ENCODE data around the gene KLHL22.
A peak's percentile ranks its signal among the peaks of the same experiment; 100 is the strongest.

The KLHL22 gene

DNA sequence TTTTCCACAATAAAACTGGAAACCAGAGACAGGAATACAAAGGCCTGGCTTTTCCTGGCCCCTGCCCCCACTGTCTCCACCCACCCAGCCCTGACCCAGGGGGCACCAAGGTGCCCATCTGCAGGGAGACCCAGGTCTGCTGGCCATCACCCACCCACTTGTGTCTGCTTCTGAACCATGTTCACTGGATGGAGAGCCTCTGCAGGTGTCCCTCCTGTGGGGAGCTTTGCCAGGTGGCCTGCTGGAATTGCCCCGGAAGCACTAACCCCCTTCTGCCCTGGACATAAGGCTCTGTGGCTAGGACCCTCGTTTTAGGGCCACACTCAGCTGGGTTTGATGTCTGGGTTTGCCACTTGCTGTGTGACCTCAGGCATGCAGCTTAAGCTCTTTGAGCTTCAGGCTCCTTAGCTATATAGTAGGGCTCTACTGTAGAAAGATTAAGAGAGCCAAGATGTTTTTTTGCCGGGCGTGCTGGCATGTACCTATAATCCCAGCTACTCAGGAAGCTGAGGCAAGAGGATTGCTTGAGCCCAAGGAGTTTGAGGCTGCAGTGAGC is 61.8 kb downstream of the KLHL22 start:
- DNase-seq (ENCODE audit: low read depth in 2 of 2) = no peak

- no peak for DNase-seq (ENCODE audit: low read depth in 2 of 2)
Measured at GRCh38 chr22:20433191-20433590, 62.4 kb downstream of the KLHL22 start.

DNA sequence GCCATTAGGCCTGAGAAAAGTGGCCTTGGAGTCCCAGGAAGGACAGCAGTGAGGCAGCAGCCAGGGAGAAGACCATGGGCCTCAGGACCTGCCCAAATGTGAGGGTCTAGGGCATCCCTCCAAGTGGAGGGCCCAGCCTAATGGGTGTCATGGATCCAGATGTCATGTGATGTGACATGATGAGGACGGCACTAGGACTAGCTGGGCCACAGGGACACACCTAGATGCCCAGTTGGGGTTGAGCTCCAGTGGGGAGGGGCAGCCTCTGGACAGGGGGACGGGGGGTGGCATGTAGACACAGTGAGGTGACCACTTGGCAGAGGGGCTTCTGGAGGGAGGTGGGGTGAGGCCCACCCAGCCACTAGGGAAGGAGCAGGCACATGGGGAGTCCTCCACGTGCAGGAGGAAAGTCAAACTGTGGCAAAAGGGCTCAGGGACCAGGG is 63.3 kb downstream of the KLHL22 start:
- DNase-seq (ENCODE audit: low read depth in 2 of 2) = no peak

DNA sequence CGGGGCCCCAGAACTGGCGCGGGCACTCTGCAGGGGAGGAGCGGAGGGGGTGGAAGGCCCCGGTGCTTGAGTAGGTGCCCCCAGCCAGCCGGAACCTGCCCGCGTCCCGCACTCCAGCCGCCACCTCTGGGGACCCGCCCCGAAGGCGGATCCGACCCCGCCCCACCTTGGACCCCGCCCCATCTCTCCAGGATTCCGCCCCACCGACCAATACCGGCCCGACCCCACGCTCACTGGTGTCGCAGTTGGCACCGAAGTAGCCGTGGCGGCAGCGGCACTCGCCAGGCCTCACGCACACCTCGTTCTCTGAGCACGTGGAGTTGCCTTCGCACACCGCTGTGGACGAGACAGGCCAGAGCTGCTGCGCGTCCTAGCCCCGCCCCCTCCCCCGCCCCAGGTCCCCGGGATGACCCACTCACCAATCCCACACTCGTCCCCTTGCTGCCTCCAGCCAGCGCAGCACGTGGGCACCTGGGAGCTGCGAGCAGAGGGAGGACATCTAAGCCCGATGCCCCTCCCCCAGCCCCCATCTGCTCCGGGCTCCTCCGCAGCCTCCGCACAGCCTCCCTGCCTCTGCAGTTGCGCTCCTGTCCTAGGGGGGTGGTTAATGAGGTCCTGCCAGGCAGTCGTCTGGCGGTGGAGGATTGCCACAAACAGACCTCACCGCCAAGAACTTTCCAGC is 63.9 kb downstream of the KLHL22 start:
- DNase-seq (ENCODE audit: low read depth in 2 of 2) = no peak

GRCh38 chr22:20430720-20431510 is 64.7 kb downstream of the KLHL22 start:
- no peak for DNase-seq (ENCODE audit: low read depth in 2 of 2)

DNA sequence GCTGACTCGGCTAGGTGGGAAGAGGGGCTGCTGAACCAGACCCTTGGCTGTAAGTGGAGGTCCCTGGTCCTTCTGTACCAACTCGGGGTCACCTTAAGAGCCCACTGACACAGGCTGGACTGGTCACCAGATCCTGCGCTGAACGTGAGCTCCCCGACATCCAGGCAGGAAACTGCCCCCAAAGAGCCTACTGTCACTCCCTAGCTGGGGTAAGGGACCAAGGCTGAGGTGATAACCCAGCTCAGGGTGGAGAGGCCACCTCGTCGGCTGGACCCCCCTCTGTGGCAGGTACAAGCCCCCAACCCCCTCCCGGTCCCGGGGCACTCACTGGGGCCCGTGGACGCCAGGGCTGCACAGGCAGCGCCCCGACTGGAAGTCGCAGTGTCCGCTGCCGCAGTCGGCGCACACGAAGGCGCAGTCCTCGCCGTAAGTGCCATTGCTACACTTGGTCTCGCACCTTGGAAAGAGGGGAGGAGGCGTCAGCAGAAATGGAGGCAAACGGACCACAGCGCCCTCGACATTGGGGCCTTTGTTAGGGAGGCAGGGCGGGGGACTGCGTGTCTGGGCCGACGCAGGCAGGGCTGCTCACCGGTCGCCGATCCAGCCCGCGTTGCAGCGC is 65.4 kb downstream of the KLHL22 start:
- no peak for DNase-seq (ENCODE audit: low read depth in 2 of 2)

DNA sequence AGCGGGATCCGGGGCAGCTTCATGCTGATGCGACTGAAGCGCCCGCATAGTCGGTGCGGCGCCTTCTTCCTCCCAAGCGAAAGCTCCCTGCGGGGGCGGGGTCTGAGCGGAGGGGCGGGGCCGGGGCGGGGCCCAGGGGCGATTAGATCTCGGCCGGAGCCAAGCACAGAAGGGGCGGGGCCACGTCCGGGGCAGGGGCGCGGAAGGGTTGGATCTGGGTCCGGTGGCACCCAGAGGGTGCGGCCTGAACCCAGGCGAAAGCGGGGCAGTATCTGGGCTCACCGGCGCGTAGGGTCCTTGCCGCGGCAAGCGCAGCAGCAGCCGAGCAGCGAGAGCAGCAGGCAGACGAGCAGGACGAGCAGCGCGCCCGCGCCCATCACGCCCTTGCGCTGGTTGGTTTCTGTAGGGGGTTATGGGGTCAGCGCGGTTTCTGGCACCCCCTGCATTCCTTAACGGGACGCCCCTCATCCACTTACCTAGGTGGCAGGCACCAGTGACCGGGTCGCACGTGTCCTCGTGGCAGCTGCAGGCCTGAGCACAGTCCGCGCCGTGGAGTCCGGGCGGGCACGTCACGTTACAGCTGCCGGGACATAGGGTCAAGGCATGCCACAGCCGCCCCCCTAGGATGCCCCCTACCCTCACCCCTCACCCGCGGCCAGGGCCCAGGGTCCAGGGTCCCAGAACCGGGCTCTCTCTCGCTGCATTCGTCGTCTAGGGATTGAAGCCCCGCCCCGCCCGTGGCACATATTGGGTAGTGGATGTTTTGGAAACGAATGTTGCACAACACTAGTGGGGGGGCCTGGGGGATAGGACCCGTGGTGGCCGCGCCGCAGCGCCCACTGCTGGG is 66.1 kb downstream of the KLHL22 start:
- DNase-seq (ENCODE audit: low read depth in 2 of 2) = no peak

DNA sequence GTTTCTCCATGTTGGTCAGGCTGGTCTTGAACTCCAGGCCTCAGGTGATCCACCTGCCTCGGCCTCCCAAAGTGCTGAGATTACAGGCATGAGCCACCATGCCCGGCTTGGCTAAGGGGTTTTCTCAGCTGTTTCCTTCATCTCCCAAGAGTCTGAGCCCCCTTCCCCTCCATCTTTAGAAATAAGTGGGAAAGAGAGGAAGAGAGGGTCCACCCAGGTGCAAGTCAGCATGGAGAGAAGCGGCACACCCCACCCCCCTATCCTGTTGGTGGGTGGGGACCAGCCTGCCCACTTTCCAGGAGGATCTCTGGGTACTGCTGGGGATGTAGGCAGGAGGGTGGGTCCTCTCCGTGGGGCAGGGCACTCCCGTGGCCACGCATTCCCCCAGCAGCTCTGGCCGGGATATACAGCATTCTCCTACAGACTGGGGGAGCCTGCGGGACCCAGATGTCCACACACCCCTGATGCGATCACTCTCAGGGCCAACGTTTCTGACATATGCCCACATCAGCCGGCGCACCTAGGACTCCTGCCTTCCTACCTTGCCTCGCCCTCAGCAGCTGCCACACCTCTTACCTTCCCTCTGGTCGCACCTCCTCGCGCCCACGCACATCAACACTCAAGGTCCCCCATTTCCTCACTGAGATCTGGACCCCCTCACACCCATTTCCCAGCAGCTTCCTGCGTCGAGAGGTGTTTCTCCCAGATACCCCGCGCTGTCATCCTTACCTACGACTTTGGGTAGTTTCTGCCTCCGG is 66.9 kb downstream of the KLHL22 start:
- DNase-seq (ENCODE audit: low read depth in 2 of 2) = no peak

- DNase-seq (ENCODE audit: low read depth in 2 of 2) = no peak
Measured at GRCh38 chr22:20427945-20428417, 67.6 kb downstream of the KLHL22 start.

GRCh38 chr22:20427104-20427944 is 68.3 kb downstream of the KLHL22 start:
- no peak for DNase-seq (ENCODE audit: low read depth in 2 of 2)

- no peak for DNase-seq (ENCODE audit: low read depth in 2 of 2)
Measured at GRCh38 chr22:20426259-20426615, 69.4 kb downstream of the KLHL22 start.

DNA sequence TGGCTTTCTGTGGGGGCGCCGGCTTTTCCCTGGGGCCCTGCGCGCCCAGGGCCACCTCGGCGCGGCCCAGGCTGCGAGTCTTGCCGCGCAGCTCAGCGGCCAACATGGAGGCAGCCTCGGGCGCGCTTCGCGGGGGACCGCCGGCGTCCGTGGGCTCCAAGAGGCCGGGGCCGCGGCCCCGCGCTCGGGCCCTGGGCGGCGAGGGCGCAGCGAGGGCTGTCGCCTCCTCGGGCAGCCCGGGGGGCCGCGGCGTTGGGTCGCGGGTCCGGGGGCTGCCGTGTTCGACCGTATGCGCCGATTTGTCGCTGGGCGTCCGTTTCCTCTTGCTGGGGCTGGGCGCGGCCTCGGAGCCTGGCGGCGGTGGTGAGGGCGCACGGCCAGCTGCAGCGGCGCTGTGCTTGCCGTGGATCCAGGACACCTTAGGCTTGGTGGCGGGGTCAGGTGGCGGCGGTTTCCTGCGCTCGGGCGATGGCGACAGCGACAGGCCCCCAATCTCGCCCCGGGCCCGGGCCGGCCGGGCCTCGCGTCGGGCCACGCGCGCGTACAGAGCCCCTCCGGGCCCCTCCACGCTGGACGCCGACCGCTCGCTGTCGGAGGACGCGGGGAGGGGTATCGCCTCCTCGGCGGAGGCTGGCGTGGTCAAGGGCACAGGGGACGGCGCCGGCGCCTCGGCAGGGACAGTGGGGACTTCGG is 69.9 kb downstream of the KLHL22 start:
- DNase-seq (ENCODE audit: low read depth in 2 of 2) = no peak

DNA sequence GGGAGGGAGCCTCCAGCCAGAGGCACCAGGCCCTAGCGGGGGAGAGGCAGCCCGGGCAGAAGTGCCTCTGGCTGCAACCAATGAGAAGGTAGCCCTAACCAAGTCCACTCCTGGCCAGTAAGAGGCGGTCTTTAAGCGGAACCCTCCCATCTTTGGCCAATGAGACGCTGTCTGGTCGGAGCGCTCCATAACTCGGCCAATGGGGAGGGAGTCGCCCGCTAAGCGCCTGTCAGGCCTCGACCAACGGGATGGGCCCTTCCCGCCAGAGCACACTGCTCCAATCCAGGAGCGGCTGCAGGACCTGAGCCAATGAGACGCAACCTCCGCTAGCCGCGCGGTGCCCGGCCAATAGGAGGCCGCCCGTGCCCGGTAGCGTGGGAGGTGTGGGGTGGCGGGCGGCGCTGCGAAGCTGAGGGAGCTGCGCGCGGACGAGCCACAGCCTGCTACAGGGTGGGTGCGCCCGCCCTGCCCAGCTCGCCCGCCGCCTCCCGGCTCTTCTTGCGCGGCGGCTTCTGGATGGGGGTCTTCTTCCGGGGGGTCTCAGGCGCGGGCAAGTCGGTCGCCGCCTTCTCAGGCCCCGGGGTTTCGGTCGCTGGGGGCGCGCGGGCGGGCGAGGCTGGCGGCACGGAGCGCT is 70.5 kb downstream of the KLHL22 start:
- no peak for DNase-seq (ENCODE audit: low read depth in 2 of 2)

DNA sequence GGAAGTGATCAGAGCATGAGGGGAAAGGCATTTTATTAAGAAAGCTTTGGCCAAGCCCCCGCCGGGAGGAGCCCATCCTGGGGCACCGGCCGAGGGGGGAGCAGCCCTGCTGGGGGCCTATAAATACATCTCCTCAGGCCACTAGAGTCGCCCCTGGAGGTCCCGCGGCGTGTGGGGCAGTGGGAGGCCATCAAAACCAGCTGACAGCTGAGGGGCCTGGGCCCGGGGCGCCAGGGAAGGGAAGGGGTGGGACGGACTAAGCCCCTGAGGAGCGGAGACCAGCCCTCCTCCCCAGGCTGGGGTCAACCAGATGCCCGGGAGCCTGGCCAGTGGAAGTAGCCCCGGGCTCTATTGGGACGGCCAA is 71.0 kb downstream of the KLHL22 start:
- no peak for DNase-seq (ENCODE audit: low read depth in 2 of 2)

DNA sequence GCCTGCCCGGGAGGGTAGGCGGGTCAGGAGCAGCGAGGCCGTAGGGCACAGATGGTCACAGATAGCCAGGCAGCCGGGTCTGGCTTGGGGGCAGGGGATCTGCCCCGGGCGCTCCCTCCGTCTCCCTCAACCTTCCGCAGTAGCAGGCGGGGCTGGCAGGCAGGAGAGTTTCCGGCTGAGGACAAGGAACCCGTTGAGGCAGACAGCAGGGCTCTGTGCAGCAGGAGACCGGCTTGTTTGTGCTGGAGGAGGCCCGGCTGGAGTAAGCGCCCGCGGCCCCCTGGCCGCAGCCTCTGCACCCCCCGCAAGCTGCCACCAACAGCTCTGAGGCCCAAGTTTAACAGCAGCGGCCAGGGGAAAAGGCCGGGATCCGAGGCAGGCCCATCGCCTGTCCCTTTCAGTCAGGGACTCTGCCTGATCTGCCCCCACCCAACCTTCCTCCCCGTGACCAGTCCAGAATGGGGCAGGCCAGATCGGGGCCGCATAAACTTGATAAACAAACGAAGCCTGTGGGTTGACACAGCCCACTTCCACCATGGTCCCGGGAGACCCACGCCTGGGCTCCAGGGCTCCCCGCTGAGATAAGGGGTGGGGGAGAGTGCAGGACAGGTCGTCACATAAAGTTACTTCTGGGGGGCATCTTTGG is 71.6 kb downstream of the KLHL22 start:
- DNase-seq (ENCODE audit: low read depth in 2 of 2) = no peak

GRCh38 chr22:20423008-20423905 is 72.3 kb downstream of the KLHL22 start:
- DNase-seq (ENCODE audit: low read depth in 2 of 2) = no peak

- DNase-seq (ENCODE audit: low read depth in 2 of 2) = peak; percentile 81 to 83
Measured at GRCh38 chr22:20422271-20423007, 73.2 kb downstream of the KLHL22 start.
